OCI-LY3 (cell line): ENCODE measurements around the gene HIVEP3.

Source experiments
- H2AFZ ChIP-seq: fragments of 200-600, 300-600 bp; shearing (Covaris generic); 2 replicates; pipeline ENCODE4 v1.6.0; 2014; ENCODE audit warnings: antibody characterized with exemption, low read depth, low read length
- H3K27ac ChIP-seq: fragments of 200-600, 300-600 bp; sonication (generic); 2 replicates; pipeline ENCODE4 v1.5.1; 2014; ENCODE audit warnings: mild to moderate bottlenecking, low read length, moderate library complexity, mixed read lengths
- H3K27me3 ChIP-seq: fragments of 200-600, 300-600 bp; sonication (generic); 2 replicates; pipeline ENCODE4 v1.6.1; 2014; ENCODE audit warnings: low read depth, low read length, mixed read lengths
- H3K36me3 ChIP-seq: fragments of 200-600, 300-600 bp; sonication (generic); replicated peaks from 2 replicates; pipeline ENCODE3; 2014; ENCODE audit warnings: low read depth, low read length, mixed read lengths
- H3K4me1 ChIP-seq: fragments of 300-600, 200-600 bp; sonication (generic); 2 replicates; pipeline ENCODE4 v1.6.1; 2014; ENCODE audit warnings: low read length, mixed read lengths
- H3K4me2 ChIP-seq: fragments of 200-600, 300-600 bp; sonication (generic); 2 replicates; pipeline ENCODE4 v1.6.1; 2014; ENCODE audit warnings: low read length, mixed read lengths
- H3K4me3 ChIP-seq: fragments of 300-600, 200-600 bp; sonication (generic); 2 replicates; pipeline ENCODE4 v1.5.1; 2014; ENCODE audit warnings: antibody characterized with exemption, mild to moderate bottlenecking, low read length, moderate library complexity
- H3K79me2 ChIP-seq: fragments of 300-600, 200-600 bp; shearing (Covaris generic); 2 replicates; pipeline ENCODE4 v1.6.1; 2014; ENCODE audit warnings: mild to moderate bottlenecking, low read length, mixed read lengths
- H3K9ac ChIP-seq: fragments of 300-600, 200-600 bp; shearing (Covaris generic); 2 replicates; pipeline ENCODE4 v1.6.0; 2014; ENCODE audit warnings: mild to moderate bottlenecking, low read length, moderate library complexity
- H3K9me3 ChIP-seq: fragments of 200-600, 300-600 bp; shearing (Covaris generic); 2 replicates; pipeline ENCODE4 v1.6.1; 2014; ENCODE audit warnings: low read length, mixed read lengths; ENCODE audit not compliant: insufficient read depth
- H4K20me1 ChIP-seq: fragments of 200-600, 300-600 bp; sonication (generic); 2 replicates; pipeline ENCODE4 v1.6.1; 2016; ENCODE audit warnings: low read length, mixed read lengths; ENCODE audit not compliant: insufficient read depth
- CTCF ChIP-seq: fragments of 200-600, 300-600 bp; sonication (generic); IDR thresholded peaks from 2 replicates; pipeline ENCODE4 v1.5.1; 2014; ENCODE audit warnings: antibody characterized with exemption, low read length, low read depth
- EZH2phosphoT487 ChIP-seq: fragments of 200-600 bp; shearing (Covaris generic); IDR thresholded peaks from 2 replicates; pipeline ENCODE4 v1.6.1; 2018; ENCODE audit warnings: antibody characterized with exemption, mixed run types, low read depth

Gene HIVEP3

GRCh38 chr1:41520951-41521752, 397.6 kb downstream of the HIVEP3 start:
- no peak for TF ChIP-seq CTCF
- TF ChIP-seq EZH2phosphoT487, result no peak
- H3K9ac ChIP-seq, result no peak overlapping the region
- H3K36me3 ChIP-seq, result peaks cover 30% of the 10 kb centered on the region
- no peak overlapping the region for H3K27ac ChIP-seq
- H3K79me2 ChIP-seq, result no peaks in the 10 kb centered on the region
- H3K4me3 ChIP-seq, result no peak overlapping the region
- H3K4me2 ChIP-seq, result no peak overlapping the region
- H3K4me1 ChIP-seq, result no peaks in the 10 kb centered on the region
- no peak overlapping the region for H2AFZ ChIP-seq
- H3K9me3 ChIP-seq, result no peaks in the 10 kb centered on the region
- no peaks in the 10 kb centered on the region for H3K27me3 ChIP-seq
- peaks cover 19% of the 10 kb centered on the region for H4K20me1 ChIP-seq

DNA sequence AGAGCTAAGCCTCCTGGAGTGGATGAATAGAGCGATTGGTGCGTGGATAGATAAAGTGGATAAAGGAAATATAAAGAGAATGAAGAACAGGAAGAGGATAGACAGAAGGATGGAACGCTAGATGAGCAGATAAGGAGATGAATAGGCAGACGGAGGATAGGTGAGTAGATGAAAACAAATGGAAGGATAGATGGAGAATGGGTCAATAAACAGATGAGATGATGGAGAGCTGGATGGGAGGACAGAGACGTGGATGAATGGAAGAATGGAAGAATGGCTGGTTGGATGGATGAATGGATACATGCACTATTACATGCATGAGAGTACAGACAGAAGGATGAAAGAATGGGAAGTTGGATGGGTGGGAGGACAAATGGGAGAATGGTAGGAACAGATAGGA, 399.1 kb downstream of the HIVEP3 start:
- H3K9me3 ChIP-seq, result no peaks in the 10 kb centered on the region
- no peak overlapping the region for H3K4me3 ChIP-seq
- peaks cover 14% of the 10 kb centered on the region; the same call in 1 of the 2 replicates for H4K20me1 ChIP-seq
- H3K79me2 ChIP-seq, result no peaks in the 10 kb centered on the region
- H2AFZ ChIP-seq, result no peak overlapping the region
- no peak overlapping the region for H3K4me2 ChIP-seq
- H3K36me3 ChIP-seq, result peaks cover 38% of the 10 kb centered on the region
- no peak overlapping the region for H3K27ac ChIP-seq
- H3K27me3 ChIP-seq, result no peaks in the 10 kb centered on the region
- no peak for TF ChIP-seq EZH2phosphoT487
- TF ChIP-seq CTCF, result no peak
- no peaks in the 10 kb centered on the region for H3K4me1 ChIP-seq
- H3K9ac ChIP-seq, result no peak overlapping the region

DNA sequence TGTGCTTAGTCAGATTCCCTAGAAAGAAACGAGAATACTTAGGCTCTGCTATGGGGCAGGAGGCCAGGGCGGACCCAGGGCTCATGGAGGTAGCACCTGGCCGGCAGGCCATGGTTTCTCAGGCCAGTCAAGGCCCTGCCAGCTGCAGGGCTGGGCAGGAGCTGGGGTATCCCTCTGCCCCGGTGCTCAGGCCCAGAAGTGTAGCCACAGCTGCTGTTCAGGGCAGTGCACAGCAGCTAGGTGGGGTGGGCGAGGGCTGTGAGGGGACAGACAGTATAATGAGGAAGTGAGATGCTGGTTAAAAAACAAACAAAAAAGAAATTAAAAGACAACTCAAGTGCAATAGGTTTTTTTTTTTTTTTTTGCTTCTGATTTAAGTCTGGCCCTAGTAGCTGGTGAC, 400.3 kb downstream of the HIVEP3 start:
- Histone ChIP-seq H3K27ac (no peak overlapping the region), H3K4me1 (no peaks in the 10 kb centered on the region), H3K9ac (no peak overlapping the region), H3K4me2 (no peak overlapping the region), H3K27me3 (no peaks in the 10 kb centered on the region), H2AFZ (no peak overlapping the region), H3K79me2 (no peaks in the 10 kb centered on the region), H4K20me1 (peaks cover 14% of the 10 kb centered on the region; the same call in 1 of the 2 replicates), H3K4me3 (no peak overlapping the region), H3K36me3 (peaks cover 44% of the 10 kb centered on the region), H3K9me3 (no peaks in the 10 kb centered on the region)
- TF ChIP-seq CTCF (no peak), EZH2phosphoT487 (no peak)

- H3K4me2 ChIP-seq, result no peak overlapping the region
- no peak overlapping the region for H3K9ac ChIP-seq
Measured at GRCh38 chr1:41517062-41517438, 401.7 kb downstream of the HIVEP3 start.

More at GRCh38 chr1:41517062-41517438, 401.7 kb downstream of the HIVEP3 start:
- H3K79me2 ChIP-seq, result no peaks in the 10 kb centered on the region
- no peaks in the 10 kb centered on the region for H3K9me3 ChIP-seq
- H2AFZ ChIP-seq, result no peak overlapping the region
- H4K20me1 ChIP-seq, result peaks cover 9% of the 10 kb centered on the region; the same call in 1 of the 2 replicates
- TF ChIP-seq EZH2phosphoT487 (no peak), CTCF (no peak)
- H3K36me3 ChIP-seq, result peaks cover 51% of the 10 kb centered on the region
- H3K4me3 ChIP-seq, result no peak overlapping the region
- H3K27me3 ChIP-seq, result no peaks in the 10 kb centered on the region
- H3K4me1 ChIP-seq, result no peaks in the 10 kb centered on the region
- H3K27ac ChIP-seq, result no peak overlapping the region
